Choroid plexus epithelial cell (primary cell): ENCODE measurements around the gene PIEZO2.

Experiments used
- DNase-seq: peaks from one replicate; pipeline ENCODE4 v3.0.0-alpha.2; 2010; ENCODE audit warnings: low read depth
- H3K4me3 ChIP-seq: 2 replicates; pipeline ENCODE4 v1.5.1; 2011; ENCODE audit warnings: low read depth, mild to moderate bottlenecking, control low read depth, low read length, moderate library complexity
- CTCF ChIP-seq: conservative IDR thresholded peaks from 2 replicates; pipeline ENCODE4 v1.5.1; 2011; ENCODE audit warnings: low read depth, mild to moderate bottlenecking, control low read depth, inconsistent platforms, low read length, moderate library complexity

The PIEZO2 gene

GRCh38 chr18:10875811-10876210, 273.6 kb downstream of the PIEZO2 start:
- no peak for DNase-seq
- no peak overlapping the region for H3K4me3 ChIP-seq
- no peak for TF ChIP-seq CTCF

- no peak overlapping the region for H3K4me3 ChIP-seq
- TF ChIP-seq CTCF = no peak
- DNase-seq = no peak
These were observed 277.1 kb downstream of the PIEZO2 start for GRCh38 chr18:10872304-10872703.

GRCh38 chr18:10864722-10865121, 284.6 kb downstream of the PIEZO2 start:
- DNase-seq = no peak

GRCh38 chr18:10863026-10863425, 286.3 kb downstream of the PIEZO2 start:
- no peak overlapping the region for H3K4me3 ChIP-seq
- TF ChIP-seq CTCF = no peak
- peak; percentile 50 for DNase-seq

More at GRCh38 chr18:10864722-10865121, 284.6 kb downstream of the PIEZO2 start:
- H3K4me3 ChIP-seq = no peak overlapping the region
- TF ChIP-seq CTCF = no peak

GRCh38 chr18:10860928-10861327, 288.4 kb downstream of the PIEZO2 start:
- H3K4me3 ChIP-seq = no peak overlapping the region
- DNase-seq = peak; percentile 47
- no peak for TF ChIP-seq CTCF

- no peak for DNase-seq
These were observed 289.0 kb downstream of the PIEZO2 start for GRCh38 chr18:10860382-10860781.

GRCh38 chr18:10858477-10858876, 290.9 kb downstream of the PIEZO2 start:
- TF ChIP-seq CTCF = no peak
- DNase-seq = no peak

More at GRCh38 chr18:10860382-10860781, 289.0 kb downstream of the PIEZO2 start:
- no peak overlapping the region for H3K4me3 ChIP-seq
- no peak for TF ChIP-seq CTCF

More at GRCh38 chr18:10858477-10858876, 290.9 kb downstream of the PIEZO2 start:
- no peak overlapping the region for H3K4me3 ChIP-seq
